Gastrocnemius medialis (tissue), 4 donors: ENCODE results near the gene BAHCC1. TPM values are rescaled to one million over a fixed set of nuclear protein-coding genes. Genes with fewer than 3 reads are reported as not detected.

Experiments
- ATAC-seq, 2 donors: fragments of 150-250 bp; one replicate each; pipeline ENCODE4 v1.9.1; 2016
- DNase-seq, 2 donors: peaks; one replicate each; pipeline ENCODE4 v3.0.0-alpha.2; 2019
- H3K27ac ChIP-seq, 4 donors: fragments of 200-600 bp; sonication (generic); 1 replicate in 1 of 4; 2 replicates in 3 of 4; pipeline ENCODE4 v1.5.1; 2016 to 2018; ENCODE audit warnings: mild to moderate bottlenecking in 2 of 4, moderate library complexity in 1 of 4
- H3K27me3 ChIP-seq, 3 donors: fragments of 200-600 bp; sonication (generic) in 2 of 3; 1 replicate in 1 of 3; 2 replicates in 2 of 3; pipeline versions ENCODE4 v1.5.1 to v1.6.0; 2016 to 2019; ENCODE audit warnings: mild to moderate bottlenecking in 1 of 3, moderate library complexity in 1 of 3
- H3K36me3 ChIP-seq, 2 donors: fragments of 200-600 bp; sonication (generic) in 1 of 2; one replicate each; pipeline ENCODE4 v1.5.1; 2017 to 2018
- H3K4me1 ChIP-seq, 2 donors: fragments of 200-600 bp; sonication (generic) in 1 of 2; one replicate each; pipeline ENCODE4 v1.5.1; 2016 to 2017; ENCODE audit warnings: mild to moderate bottlenecking in 2 of 2
- H3K4me3 ChIP-seq, 4 donors: fragments of 200-600 bp; sonication (generic) in 3 of 4; 1 replicate in 1 of 4; 2 replicates in 3 of 4; pipeline ENCODE4 v1.5.1; 2016 to 2019; ENCODE audit warnings: mild to moderate bottlenecking in 2 of 4
- H3K9me3 ChIP-seq, 3 donors: fragments of 200-600 bp; sonication (generic) in 2 of 3; 1 replicate in 1 of 3; 2 replicates in 2 of 3; pipeline ENCODE4 v1.5.1; 2016 to 2019
- CTCF ChIP-seq, 5 experiments: fragments of 450-650 bp in 3 of 5; fragments of 200-600 bp in 2 of 5; sonication (generic) in 2 of 5; IDR thresholded peaks in 4 of 5; conservative IDR thresholded peaks in 1 of 5; 1 replicate in 4 of 5; 2 replicates in 1 of 5; pipeline ENCODE4 v1.5.1; 2016 to 2019; ENCODE audit warnings: antibody characterized with exemption in 5 of 5, mild to moderate bottlenecking in 3 of 5, moderate library complexity in 3 of 5
- POLR2A ChIP-seq, 2 donors: fragments of 450-650 bp; IDR thresholded peaks; one replicate each; pipeline ENCODE4 v1.6.1; 2017; ENCODE audit warnings: antibody characterized with exemption in 2 of 2, mild to moderate bottlenecking in 2 of 2, moderate library complexity in 2 of 2
- in situ Hi-C, 4 donors: fragments of 200-750 bp; cut with MboI; loops; one replicate each; pipeline versions ENCODE4 v1.15.0 to v1.8.0; 2017; ENCODE audit warnings: low sequenced_read_pairs in 4 of 4
- intact Hi-C: fragments of 100-400 bp; cut with DNase I; formaldehyde crosslinking; loops from one replicate; pipeline ENCODE4 v1.15.1; 2023; ENCODE audit warnings: low total_unique reads
- total RNA-seq, 4 donors: library from RNA; depleted of rRNA; stranded (reverse); fragments of >200 nt; gene quantifications; one replicate each; pipeline versions ENCODE4 v1.1.0 to v1.2.3, GENCODE V29; 2016

BAHCC1 gene
- total RNA-seq, 4 donors from 2014 or later = 2.5 to 8.4 (median 5.8) TPM

- Histone ChIP-seq H3K9me3 (no peaks in the 10 kb centered on the region), H3K27me3 (no peaks in the 10 kb centered on the region), H3K4me1 (no peaks in the 10 kb centered on the region), H3K36me3 (peaks cover 0 to 6% of the 10 kb centered on the region in 2 donors), H3K27ac (no peak overlapping the region), H3K4me3 (no peak overlapping the region)
- DNase-seq (no peak), ATAC-seq (no peak)
- intact Hi-C loops = no loop called here
- TF ChIP-seq CTCF (IDR thresholded peaks at IDR 0.05 in 4 of 5, conservative IDR thresholded peaks at IDR 0.05 in 1 of 5) = no peak
- no peak for TF ChIP-seq POLR2A (IDR thresholded peaks at IDR 0.05)
- in situ Hi-C loops = no loop called here
Observed at GRCh38 chr17:81464586-81464985, 69.3 kb downstream of the BAHCC1 start.

- DNase-seq (no peak), ATAC-seq (no peak)
- Histone ChIP-seq H3K4me1 (peaks cover 0 to 8% of the 10 kb centered on the region in 2 donors), H3K27me3 (no peaks in the 10 kb centered on the region), H3K4me3 (no peak overlapping the region), H3K27ac (no peak overlapping the region), H3K36me3 (peaks cover 0 to 6% of the 10 kb centered on the region in 2 donors), H3K9me3 (no peaks in the 10 kb centered on the region)
- in situ Hi-C loops (no loop called here), intact Hi-C loops (no loop called here)
- TF ChIP-seq CTCF (IDR thresholded peaks at IDR 0.05 in 4 of 5, conservative IDR thresholded peaks at IDR 0.05 in 1 of 5) (no peak), POLR2A (IDR thresholded peaks at IDR 0.05) (no peak)
Observed at GRCh38 chr17:81465910-81466309, 70.7 kb downstream of the BAHCC1 start.

DNA sequence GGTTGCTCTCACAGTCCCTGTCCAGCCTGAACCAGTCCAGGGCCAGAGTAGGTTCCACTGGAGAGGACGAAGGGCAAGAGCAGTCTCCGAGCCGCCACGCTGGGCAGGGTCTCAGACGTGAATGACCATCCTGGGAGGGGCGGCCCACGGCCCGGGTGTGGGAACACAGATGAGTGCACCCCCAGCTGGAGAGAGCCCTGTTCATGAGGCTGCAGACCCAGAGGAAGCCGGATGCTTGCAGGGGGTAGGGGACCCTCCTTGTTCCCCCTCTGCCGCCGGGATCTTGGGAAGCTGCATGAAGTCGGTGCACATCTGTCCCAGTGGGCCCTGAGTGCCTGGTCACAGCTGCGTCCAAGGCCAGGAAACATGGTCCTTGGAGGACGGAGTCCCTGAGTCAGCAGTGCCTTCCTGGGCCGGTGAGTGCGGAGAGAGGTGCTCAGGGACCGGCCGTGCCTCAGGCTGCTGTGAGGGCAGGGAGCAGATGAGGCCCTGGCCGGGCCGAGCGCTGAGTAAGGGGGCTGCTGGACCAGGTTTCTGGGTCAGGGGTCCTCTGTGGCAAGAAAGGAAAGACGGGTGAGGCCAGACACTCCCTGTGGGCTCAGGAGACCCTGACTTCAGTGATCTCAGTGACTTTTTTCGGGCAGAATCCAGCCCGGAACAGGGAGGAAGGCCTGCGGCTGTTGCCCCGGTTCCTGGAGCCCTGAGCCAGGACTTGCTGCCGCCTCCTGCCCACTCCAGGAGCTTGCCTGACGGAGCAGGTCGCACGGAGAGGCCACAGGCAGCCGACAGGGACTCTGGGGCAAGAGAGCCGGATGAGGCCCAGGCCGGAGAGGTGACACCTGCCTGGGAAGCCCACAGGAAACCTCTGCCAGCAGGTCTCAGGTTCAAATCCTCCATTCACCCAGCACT, 71.6 kb downstream of the BAHCC1 start:
- H3K36me3 ChIP-seq = peaks cover 0 to 6% of the 10 kb centered on the region in 2 donors
- no peak for TF ChIP-seq CTCF (IDR thresholded peaks at IDR 0.05 in 4 of 5, conservative IDR thresholded peaks at IDR 0.05 in 1 of 5)
- no peak for TF ChIP-seq POLR2A (IDR thresholded peaks at IDR 0.05)
- in situ Hi-C loops (no loop called here), intact Hi-C loops (no loop called here)
- no peak overlapping the region for H3K27ac ChIP-seq
- no peak overlapping the region for H3K4me3 ChIP-seq
- DNase-seq = no peak
- H3K4me1 ChIP-seq = peaks cover 0 to 15% of the 10 kb centered on the region in 2 donors
- H3K27me3 ChIP-seq = no peaks in the 10 kb centered on the region
- no peaks in the 10 kb centered on the region for H3K9me3 ChIP-seq
- no peak for ATAC-seq

- in situ Hi-C loops = no loop called here
Observed at GRCh38 chr17:81468111-81468769, 73.0 kb downstream of the BAHCC1 start.

More at GRCh38 chr17:81468111-81468769, 73.0 kb downstream of the BAHCC1 start:
- ATAC-seq (no peak), DNase-seq (no peak)
- H3K4me1 ChIP-seq = peaks cover 0 to 15% of the 10 kb centered on the region in 2 donors
- H3K36me3 ChIP-seq = no peaks in the 10 kb centered on the region
- TF ChIP-seq POLR2A (IDR thresholded peaks at IDR 0.05) = no peak
- no peak for TF ChIP-seq CTCF (IDR thresholded peaks at IDR 0.05 in 4 of 5, conservative IDR thresholded peaks at IDR 0.05 in 1 of 5)
- H3K27ac ChIP-seq = no peak overlapping the region
- H3K9me3 ChIP-seq = no peaks in the 10 kb centered on the region
- H3K4me3 ChIP-seq = no peak overlapping the region
- intact Hi-C loops = no loop called here
- no peaks in the 10 kb centered on the region for H3K27me3 ChIP-seq
